Measurements from ENCODE around the gene TLE3.

The TLE3 gene

GRCh38 chr15:70098461-70099166 lies 897 bp upstream of the TLE3 start:
- DNase-seq, result no peak

- DNase-seq, result peak; percentile 34
These were observed 390 bp upstream of the TLE3 start for GRCh38 chr15:70098153-70098460.

GRCh38 chr15:70097063-70097320 lies 725 bp downstream of the TLE3 start:
- DNase-seq, result no peak

- DNase-seq, result peak; percentile 74
These were observed 1.3 kb downstream of the TLE3 start for GRCh38 chr15:70096215-70097062.

GRCh38 chr15:70095408-70096214 lies 2.1 kb downstream of the TLE3 start:
- peak; percentile 39 for DNase-seq

GRCh38 chr15:70094690-70095311 lies 2.9 kb downstream of the TLE3 start:
- no peak for DNase-seq

- no peak for DNase-seq
These were observed 4.0 kb downstream of the TLE3 start for GRCh38 chr15:70093481-70094319.

GRCh38 chr15:70093070-70093469 lies 4.6 kb downstream of the TLE3 start:
- no peak for DNase-seq

GRCh38 chr15:70092464-70093027 lies 5.2 kb downstream of the TLE3 start:
- peak; percentile 34 for DNase-seq

GRCh38 chr15:70091726-70092463 lies 5.8 kb downstream of the TLE3 start:
- no peak for DNase-seq

- DNase-seq, result no peak
These were observed 7.1 kb downstream of the TLE3 start for GRCh38 chr15:70090436-70091296.

GRCh38 chr15:70089692-70089971 lies 8.1 kb downstream of the TLE3 start:
- DNase-seq, result no peak

GRCh38 chr15:70088887-70089691 lies 8.6 kb downstream of the TLE3 start:
- peak; percentile 71 for DNase-seq

GRCh38 chr15:70088455-70088854 lies 9.3 kb downstream of the TLE3 start:
- DNase-seq, result no peak

- DNase-seq, result no peak
These were observed 9.9 kb downstream of the TLE3 start for GRCh38 chr15:70087708-70088352.

GRCh38 chr15:70086636-70087035 lies 11.1 kb downstream of the TLE3 start:
- no peak for DNase-seq

GRCh38 chr15:70084461-70084860 lies 13.3 kb downstream of the TLE3 start:
- DNase-seq, result no peak

- no peak for DNase-seq
These were observed 13.8 kb downstream of the TLE3 start for GRCh38 chr15:70083946-70084345.

- DNase-seq, result no peak
These were observed 14.3 kb downstream of the TLE3 start for GRCh38 chr15:70083418-70083817.

Measured in right hindlimb (tissue), 1 donor.